HCT116 (cell line): Measurements from ENCODE around the gene TNNT2. TPM values are rescaled to one million over a fixed set of nuclear protein-coding genes. Genes with fewer than 3 reads are reported as not detected.

ENCODE experiments used
- ATAC-seq: fragments of 200-7000 bp; cut with Tn5 transposase; 2 replicates; pipeline ENCODE4 v1.9.1; 2020; ENCODE audit warnings: mild to moderate bottlenecking, moderate library complexity
- BruUV-seq: library from RNA; stranded (reverse); fragments of 400-500 nt; replicated peaks from 2 replicates; lab custom pipeline; 2021; lab: Mats Ljungman, UMichigan
- CTCF ChIA-PET: fragments of 300-600 bp; sonication (Branson Sonifier 250); formaldehyde crosslinking; loops from one replicate; lab custom pipeline; 2021; ENCODE audit warnings: antibody characterized with exemption; lab: Charles Lee
- POLR2A ChIA-PET: fragments of 300-600, 350-600 bp; sonication (Branson Sonifier 250); formaldehyde crosslinking; loops from one replicate; lab custom pipeline; 2021; ENCODE audit warnings: antibody characterized with exemption; lab: Charles Lee
- RAD21 ChIA-PET, 2 experiments: fragments of 300-600 bp; sonication (Branson Sonifier 250); formaldehyde crosslinking; loops; one replicate each; lab custom pipeline; 2023; ENCODE audit warnings: low total read pairs in 2 of 2; ENCODE audit not compliant: uncharacterized antibody in 2 of 2, unreplicated experiment in 2 of 2, low non-redundant PET in 1 of 2; lab: Charles Lee
- DNase-seq: peaks from one replicate; pipeline ENCODE4 v3.0.0-alpha.2; 2010; ENCODE audit warnings: low read depth, low spot score
- H2AFZ ChIP-seq: fragments of 200-600 bp; shearing (Covaris generic), sonication (generic); 2 replicates; pipeline ENCODE4 v1.6.1; 2017; ENCODE audit warnings: low read depth, mixed run types, mixed read lengths, antibody characterized with exemption, low read length; ENCODE audit not compliant: poor library complexity, severe bottlenecking
- H3K27ac ChIP-seq: 2 replicates; pipeline ENCODE4 v1.5.1; 2012; ENCODE audit warnings: low read depth, low read length
- H3K27me3 ChIP-seq: fragments of 200-600 bp; sonication (generic); 2 replicates; pipeline ENCODE4 v1.6.1; 2016; ENCODE audit warnings: mixed run types, low read length, mixed read lengths; ENCODE audit not compliant: insufficient read depth
- H3K36me3 ChIP-seq, 2 experiments: fragments of 200-500 bp in 1 of 2; fragments of 200-600 bp in 1 of 2; sonication (Bioruptor generic) in 1 of 2; sonication (generic) in 1 of 2; 2 replicates each; pipeline versions ENCODE4 v1.5.1 to v1.6.1; 2014 to 2016; ENCODE audit warnings: low read length in 2 of 2, inconsistent platforms in 1 of 2, mixed read lengths in 1 of 2, mixed run types in 1 of 2; ENCODE audit not compliant: insufficient read depth in 2 of 2, control insufficient read depth in 1 of 2
- H3K4me1 ChIP-seq, 2 experiments: fragments of 200-600 bp in 1 of 2; sonication (generic) in 1 of 2; 2 replicates each; pipeline versions ENCODE4 v1.5.1 to v1.6.1; 2012 to 2017; ENCODE audit warnings: low read length in 2 of 2, inconsistent platforms in 1 of 2, mild to moderate bottlenecking in 1 of 2, mixed read lengths in 1 of 2, mixed run types in 1 of 2, moderate library complexity in 1 of 2; ENCODE audit not compliant: insufficient read depth in 2 of 2, control insufficient read depth in 1 of 2
- H3K4me2 ChIP-seq: fragments of 200-600 bp; sonication (generic); 2 replicates; pipeline ENCODE4 v1.6.1; 2017; ENCODE audit warnings: mixed run types, low read length, mixed read lengths
- H3K4me3 ChIP-seq, 2 experiments: fragments of 200-600 bp in 1 of 2; sonication (generic) in 1 of 2; replicated peaks in 1 of 2; 2 replicates each; pipeline ENCODE4 v1.5.1; 2011 to 2016; ENCODE audit warnings: low read length in 2 of 2, control low read depth in 1 of 2, low read depth in 1 of 2, mild to moderate bottlenecking in 1 of 2, mixed read lengths in 1 of 2, mixed run types in 1 of 2
- H3K79me2 ChIP-seq: fragments of 200-600 bp; sonication (generic); 2 replicates; pipeline ENCODE4 v1.6.1; 2017; ENCODE audit warnings: mild to moderate bottlenecking, mixed run types, low read length, moderate library complexity, mixed read lengths; ENCODE audit not compliant: insufficient read depth
- H3K9ac ChIP-seq: fragments of 200-600 bp; sonication (generic); 2 replicates; pipeline ENCODE4 v1.6.1; 2016; ENCODE audit warnings: low read length, mixed read lengths
- H3K9me2 ChIP-seq: fragments of 200-600 bp; sonication (generic), shearing (Covaris generic); 2 replicates; pipeline ENCODE4 v1.6.1; 2017; ENCODE audit warnings: mixed run types, mild to moderate bottlenecking, moderate library complexity; ENCODE audit not compliant: insufficient read depth
- H3K9me3 ChIP-seq, 2 experiments: fragments of 200-500 bp in 1 of 2; fragments of 200-600 bp in 1 of 2; sonication (Bioruptor generic) in 1 of 2; sonication (generic) in 1 of 2; 2 replicates each; pipeline ENCODE4 v1.6.1; 2014 to 2017; ENCODE audit warnings: low read length in 2 of 2, mixed read lengths in 2 of 2, inconsistent platforms in 1 of 2, low read depth in 1 of 2, mild to moderate bottlenecking in 1 of 2, mixed run types in 1 of 2, moderate library complexity in 1 of 2; ENCODE audit not compliant: control insufficient read depth in 1 of 2, insufficient read depth in 1 of 2
- H4K20me1 ChIP-seq: fragments of 200-600 bp; sonication (generic), shearing (Covaris generic); 2 replicates; pipeline ENCODE4 v1.6.1; 2017; ENCODE audit warnings: mixed run types, mild to moderate bottlenecking, moderate library complexity; ENCODE audit not compliant: insufficient read depth
- CBX3 ChIP-seq: IDR thresholded peaks from 2 replicates; pipeline ENCODE4 v1.6.1; 2012; ENCODE audit warnings: low read depth
- FOSL1 ChIP-seq: IDR thresholded peaks from 2 replicates; pipeline ENCODE4 v1.6.1; 2012; ENCODE audit warnings: low read depth
- JUND ChIP-seq: IDR thresholded peaks from 2 replicates; pipeline ENCODE4 v1.6.1; 2012
- POLR2A ChIP-seq: IDR thresholded peaks from 2 replicates; pipeline ENCODE4 v1.7.0; 2011; ENCODE audit warnings: borderline replicate concordance; ENCODE audit not compliant: insufficient read depth, insufficient read length; ENCODE audit errors: extremely low read depth
- RAD21 ChIP-seq: IDR thresholded peaks from 2 replicates; pipeline ENCODE4 v1.6.1; 2012; ENCODE audit warnings: low read depth, mild to moderate bottlenecking
- SIN3A ChIP-seq: IDR thresholded peaks from 2 replicates; pipeline ENCODE4 v1.6.1; 2012; ENCODE audit warnings: low read depth
- SRF ChIP-seq: IDR thresholded peaks from 2 replicates; pipeline ENCODE4 v1.6.1; 2012; ENCODE audit warnings: low read depth
- YY1 ChIP-seq: IDR thresholded peaks from 2 replicates; pipeline ENCODE4 v1.6.1; 2011; ENCODE audit warnings: low read length, low read depth, moderate library complexity, mild to moderate bottlenecking; ENCODE audit not compliant: insufficient replicate concordance; ENCODE audit errors: extremely low read depth
- ZNF274 ChIP-seq: fragments of 200-500 bp; sonication (Bioruptor generic); IDR thresholded peaks from 2 replicates; pipeline ENCODE4 v1.6.1; 2014; ENCODE audit warnings: mild to moderate bottlenecking, low read depth, low read length, inconsistent platforms
- intact Hi-C: fragments of 100-400 bp; cut with micrococcal nuclease; formaldehyde crosslinking; loops from 2 replicates; pipeline ENCODE4 v1.10.0; 2022
- total RNA-seq: library from RNA; stranded (reverse); gene quantifications from one replicate; pipeline ENCODE4 v1.2.1, GENCODE V29; 2021; ENCODE audit not compliant: unreplicated experiment
- TF ChIP-seq, protein P1 (sequence below): IDR thresholded peaks from 2 replicates; pipeline ENCODE4 v1.6.1; 2012; ENCODE audit warnings: low read depth
- TF ChIP-seq, protein P2 (sequence below): IDR thresholded peaks from 2 replicates; pipeline ENCODE4 v1.6.1; 2012
- TF ChIP-seq, protein P3 (sequence below): IDR thresholded peaks from 2 replicates; pipeline ENCODE4 v1.6.1; 2011; ENCODE audit warnings: mild to moderate bottlenecking, low read length, moderate library complexity; ENCODE audit not compliant: insufficient replicate concordance; ENCODE audit errors: extremely low read depth
- TF ChIP-seq, protein P4 (sequence below), 3 experiments: fragments of 200-600 bp in 1 of 3; sonication (generic) in 1 of 3; IDR thresholded peaks in 2 of 3; conservative IDR thresholded peaks in 1 of 3; 2 replicates each; pipeline ENCODE4 v1.5.1; 2012 to 2017; ENCODE audit warnings: low read depth in 2 of 3, low read length in 2 of 3, antibody characterized with exemption in 1 of 3, borderline replicate concordance in 1 of 3, control low read depth in 1 of 3, mild to moderate bottlenecking in 1 of 3, mixed read lengths in 1 of 3, mixed run types in 1 of 3, moderate library complexity in 1 of 3; ENCODE audit not compliant: insufficient read depth in 1 of 3

Gene TNNT2
- total RNA-seq, 1 experiment from 2014 or later, result 2.0 TPM

DNA sequence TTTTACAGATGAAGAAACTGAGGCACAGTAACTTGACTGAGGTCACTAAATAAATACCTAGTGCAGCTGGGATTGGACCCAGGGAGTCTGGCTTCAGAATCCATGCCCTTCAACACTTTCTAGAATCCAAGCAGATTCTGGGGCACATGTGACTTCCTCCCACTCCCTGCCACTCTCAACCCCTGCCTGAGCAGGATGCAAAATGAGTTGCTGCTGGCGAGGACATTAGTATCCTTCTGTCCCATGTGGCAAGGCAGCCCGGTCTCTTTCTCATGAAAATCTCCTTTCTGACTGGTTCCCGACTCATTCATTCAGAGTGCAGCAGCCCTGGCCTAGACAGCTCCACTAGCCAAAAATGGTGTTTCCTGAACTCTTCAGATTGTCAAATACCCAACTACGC, 28.4 kb downstream of the TNNT2 start (continued):
- TF ChIP-seq, protein P1, sequence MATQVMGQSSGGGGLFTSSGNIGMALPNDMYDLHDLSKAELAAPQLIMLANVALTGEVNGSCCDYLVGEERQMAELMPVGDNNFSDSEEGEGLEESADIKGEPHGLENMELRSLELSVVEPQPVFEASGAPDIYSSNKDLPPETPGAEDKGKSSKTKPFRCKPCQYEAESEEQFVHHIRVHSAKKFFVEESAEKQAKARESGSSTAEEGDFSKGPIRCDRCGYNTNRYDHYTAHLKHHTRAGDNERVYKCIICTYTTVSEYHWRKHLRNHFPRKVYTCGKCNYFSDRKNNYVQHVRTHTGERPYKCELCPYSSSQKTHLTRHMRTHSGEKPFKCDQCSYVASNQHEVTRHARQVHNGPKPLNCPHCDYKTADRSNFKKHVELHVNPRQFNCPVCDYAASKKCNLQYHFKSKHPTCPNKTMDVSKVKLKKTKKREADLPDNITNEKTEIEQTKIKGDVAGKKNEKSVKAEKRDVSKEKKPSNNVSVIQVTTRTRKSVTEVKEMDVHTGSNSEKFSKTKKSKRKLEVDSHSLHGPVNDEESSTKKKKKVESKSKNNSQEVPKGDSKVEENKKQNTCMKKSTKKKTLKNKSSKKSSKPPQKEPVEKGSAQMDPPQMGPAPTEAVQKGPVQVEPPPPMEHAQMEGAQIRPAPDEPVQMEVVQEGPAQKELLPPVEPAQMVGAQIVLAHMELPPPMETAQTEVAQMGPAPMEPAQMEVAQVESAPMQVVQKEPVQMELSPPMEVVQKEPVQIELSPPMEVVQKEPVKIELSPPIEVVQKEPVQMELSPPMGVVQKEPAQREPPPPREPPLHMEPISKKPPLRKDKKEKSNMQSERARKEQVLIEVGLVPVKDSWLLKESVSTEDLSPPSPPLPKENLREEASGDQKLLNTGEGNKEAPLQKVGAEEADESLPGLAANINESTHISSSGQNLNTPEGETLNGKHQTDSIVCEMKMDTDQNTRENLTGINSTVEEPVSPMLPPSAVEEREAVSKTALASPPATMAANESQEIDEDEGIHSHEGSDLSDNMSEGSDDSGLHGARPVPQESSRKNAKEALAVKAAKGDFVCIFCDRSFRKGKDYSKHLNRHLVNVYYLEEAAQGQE, result no peak
- TF ChIP-seq ZNF274 (no peak), SIN3A (no peak), FOSL1 (no peak)
- TF ChIP-seq, all 23 proteins: peak for 0

DNA sequence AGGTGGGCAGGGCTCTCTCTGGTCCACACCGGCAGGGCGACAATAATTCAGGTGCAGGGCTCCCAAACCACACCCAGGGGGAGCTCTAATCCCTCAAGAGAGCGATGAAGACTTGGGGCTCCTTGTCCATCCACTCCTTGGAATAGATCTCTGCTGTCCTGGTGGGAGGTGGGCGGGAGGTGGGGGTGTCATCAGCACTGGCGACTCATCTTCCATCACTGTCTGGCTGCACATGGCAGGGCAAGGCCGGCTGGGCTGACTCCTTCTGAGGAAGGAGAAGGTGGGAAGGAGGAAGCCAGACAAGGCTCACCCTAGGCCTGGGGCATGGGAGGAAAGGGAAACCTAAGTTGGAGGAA, 29.3 kb downstream of the TNNT2 start:
- ATAC-seq (peak; percentile 93), DNase-seq (peak; percentile 53)
- POLR2A ChIA-PET, result no interaction called here
- H4K20me1 ChIP-seq, result no peaks in the 10 kb centered on the region
- H3K27me3 ChIP-seq, result peaks cover 12% of the 10 kb centered on the region; the same call in 1 of the 2 replicates
- H3K4me1 ChIP-seq, result peaks cover 2 to 15% of the 10 kb centered on the region in 2 experiments; a peak in 3 of 4 replicates
- BruUV-seq, result no TSS peak
- H3K4me2 ChIP-seq, result peak overlapping the region; percentile 29; the same call in 1 of the 2 replicates
- peak; percentile 72 for TF ChIP-seq RAD21
- TF ChIP-seq, protein P2, sequence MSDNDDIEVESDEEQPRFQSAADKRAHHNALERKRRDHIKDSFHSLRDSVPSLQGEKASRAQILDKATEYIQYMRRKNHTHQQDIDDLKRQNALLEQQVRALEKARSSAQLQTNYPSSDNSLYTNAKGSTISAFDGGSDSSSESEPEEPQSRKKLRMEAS, result no peak
- TF ChIP-seq SRF, result no peak
- no peak for TF ChIP-seq CBX3
- TF ChIP-seq JUND, result no peak
- TF ChIP-seq, protein P3, sequence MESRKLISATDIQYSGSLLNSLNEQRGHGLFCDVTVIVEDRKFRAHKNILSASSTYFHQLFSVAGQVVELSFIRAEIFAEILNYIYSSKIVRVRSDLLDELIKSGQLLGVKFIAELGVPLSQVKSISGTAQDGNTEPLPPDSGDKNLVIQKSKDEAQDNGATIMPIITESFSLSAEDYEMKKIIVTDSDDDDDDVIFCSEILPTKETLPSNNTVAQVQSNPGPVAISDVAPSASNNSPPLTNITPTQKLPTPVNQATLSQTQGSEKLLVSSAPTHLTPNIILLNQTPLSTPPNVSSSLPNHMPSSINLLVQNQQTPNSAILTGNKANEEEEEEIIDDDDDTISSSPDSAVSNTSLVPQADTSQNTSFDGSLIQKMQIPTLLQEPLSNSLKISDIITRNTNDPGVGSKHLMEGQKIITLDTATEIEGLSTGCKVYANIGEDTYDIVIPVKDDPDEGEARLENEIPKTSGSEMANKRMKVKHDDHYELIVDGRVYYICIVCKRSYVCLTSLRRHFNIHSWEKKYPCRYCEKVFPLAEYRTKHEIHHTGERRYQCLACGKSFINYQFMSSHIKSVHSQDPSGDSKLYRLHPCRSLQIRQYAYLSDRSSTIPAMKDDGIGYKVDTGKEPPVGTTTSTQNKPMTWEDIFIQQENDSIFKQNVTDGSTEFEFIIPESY, result no peak
- TF ChIP-seq YY1, result no peak
- TF ChIP-seq, protein P4, sequence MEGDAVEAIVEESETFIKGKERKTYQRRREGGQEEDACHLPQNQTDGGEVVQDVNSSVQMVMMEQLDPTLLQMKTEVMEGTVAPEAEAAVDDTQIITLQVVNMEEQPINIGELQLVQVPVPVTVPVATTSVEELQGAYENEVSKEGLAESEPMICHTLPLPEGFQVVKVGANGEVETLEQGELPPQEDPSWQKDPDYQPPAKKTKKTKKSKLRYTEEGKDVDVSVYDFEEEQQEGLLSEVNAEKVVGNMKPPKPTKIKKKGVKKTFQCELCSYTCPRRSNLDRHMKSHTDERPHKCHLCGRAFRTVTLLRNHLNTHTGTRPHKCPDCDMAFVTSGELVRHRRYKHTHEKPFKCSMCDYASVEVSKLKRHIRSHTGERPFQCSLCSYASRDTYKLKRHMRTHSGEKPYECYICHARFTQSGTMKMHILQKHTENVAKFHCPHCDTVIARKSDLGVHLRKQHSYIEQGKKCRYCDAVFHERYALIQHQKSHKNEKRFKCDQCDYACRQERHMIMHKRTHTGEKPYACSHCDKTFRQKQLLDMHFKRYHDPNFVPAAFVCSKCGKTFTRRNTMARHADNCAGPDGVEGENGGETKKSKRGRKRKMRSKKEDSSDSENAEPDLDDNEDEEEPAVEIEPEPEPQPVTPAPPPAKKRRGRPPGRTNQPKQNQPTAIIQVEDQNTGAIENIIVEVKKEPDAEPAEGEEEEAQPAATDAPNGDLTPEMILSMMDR (IDR thresholded peaks at IDR 0.05 in 2 of 3, conservative IDR thresholded peaks at IDR 0.05 in 1 of 3; ENCODE audit: borderline replicate concordance in 1 of 3, insufficient read depth in 1 of 3, low read depth in 2 of 3, low read length in 2 of 3), result peak; percentile 79 to 80 (median 79)
- no peak for TF ChIP-seq POLR2A
- H3K36me3 ChIP-seq, result no peaks in the 10 kb centered on the region
- H3K9me2 ChIP-seq, result no peaks in the 10 kb centered on the region
- no peaks in the 10 kb centered on the region for H3K79me2 ChIP-seq
- no peak overlapping the region for H3K9ac ChIP-seq
- H2AFZ ChIP-seq, result peak overlapping the region; percentile 81
- intact Hi-C loops, result no loop called here
- H3K27ac ChIP-seq, result no peak overlapping the region
- no peaks in the 10 kb centered on the region for H3K9me3 ChIP-seq
- no peak overlapping the region for H3K4me3 ChIP-seq
- CTCF ChIA-PET, result interaction anchor here (0.6 to 3.8 kb wide), 19 partner anchors 9 to 222 kb away, joined by 3 to 31 read pairs (median 5); no protein-coding TSS in a partner anchor
- RAD21 ChIA-PET, result interaction anchor here in 1 of 2 experiments (1.0 kb wide), 1 partner anchor 94 kb away, joined by 3 read pairs; no protein-coding TSS in a partner anchor
